ENCODE results near the gene PDE10A. TPM values are rescaled to one million over a fixed set of nuclear protein-coding genes. Genes with fewer than 3 reads are reported as not detected.

Gene PDE10A
- total and polyA plus RNA-seq, 9 of the 15 experiments (the other 6 are each of a cell fraction or from before 2014, with no cell fraction given), result 0.04 TPM; not detected in 8

DNA sequence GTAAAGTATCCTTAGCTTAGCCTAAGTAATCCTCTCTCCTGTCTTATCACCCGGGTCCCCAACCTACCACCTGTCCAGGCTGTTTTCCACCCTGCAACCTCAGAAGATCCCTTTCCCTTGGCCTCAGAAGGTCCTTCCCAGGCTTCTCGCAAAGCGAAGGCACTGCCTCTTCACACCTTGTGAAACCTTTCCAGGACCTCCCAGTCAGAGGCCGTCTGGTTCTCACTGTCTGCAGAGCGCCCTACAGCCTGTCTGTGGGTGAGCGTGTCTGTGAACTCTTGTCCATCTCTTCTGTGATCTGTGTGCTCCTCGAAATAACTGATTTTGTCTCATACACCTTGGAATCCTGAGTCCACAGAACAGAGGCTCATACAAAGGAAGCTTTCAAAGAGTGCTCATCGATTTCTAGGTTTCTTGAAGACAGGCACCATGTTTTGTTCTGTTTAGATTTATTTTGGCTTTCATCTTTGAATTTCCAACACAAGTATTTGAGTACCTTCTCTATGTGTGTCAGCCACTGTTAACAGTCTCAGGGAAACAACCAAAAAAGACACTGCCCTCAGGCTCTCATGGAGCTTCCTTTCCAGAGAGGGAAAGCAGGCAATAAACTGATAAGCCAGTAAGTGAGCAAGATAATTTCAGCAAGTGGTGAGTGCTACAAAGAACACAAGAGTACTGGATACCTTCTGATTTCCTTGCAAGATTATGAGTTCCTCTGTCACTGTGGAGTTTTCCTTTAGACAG, 6.3 kb downstream of the PDE10A start (continued):
- TF ChIP-seq, protein P1, sequence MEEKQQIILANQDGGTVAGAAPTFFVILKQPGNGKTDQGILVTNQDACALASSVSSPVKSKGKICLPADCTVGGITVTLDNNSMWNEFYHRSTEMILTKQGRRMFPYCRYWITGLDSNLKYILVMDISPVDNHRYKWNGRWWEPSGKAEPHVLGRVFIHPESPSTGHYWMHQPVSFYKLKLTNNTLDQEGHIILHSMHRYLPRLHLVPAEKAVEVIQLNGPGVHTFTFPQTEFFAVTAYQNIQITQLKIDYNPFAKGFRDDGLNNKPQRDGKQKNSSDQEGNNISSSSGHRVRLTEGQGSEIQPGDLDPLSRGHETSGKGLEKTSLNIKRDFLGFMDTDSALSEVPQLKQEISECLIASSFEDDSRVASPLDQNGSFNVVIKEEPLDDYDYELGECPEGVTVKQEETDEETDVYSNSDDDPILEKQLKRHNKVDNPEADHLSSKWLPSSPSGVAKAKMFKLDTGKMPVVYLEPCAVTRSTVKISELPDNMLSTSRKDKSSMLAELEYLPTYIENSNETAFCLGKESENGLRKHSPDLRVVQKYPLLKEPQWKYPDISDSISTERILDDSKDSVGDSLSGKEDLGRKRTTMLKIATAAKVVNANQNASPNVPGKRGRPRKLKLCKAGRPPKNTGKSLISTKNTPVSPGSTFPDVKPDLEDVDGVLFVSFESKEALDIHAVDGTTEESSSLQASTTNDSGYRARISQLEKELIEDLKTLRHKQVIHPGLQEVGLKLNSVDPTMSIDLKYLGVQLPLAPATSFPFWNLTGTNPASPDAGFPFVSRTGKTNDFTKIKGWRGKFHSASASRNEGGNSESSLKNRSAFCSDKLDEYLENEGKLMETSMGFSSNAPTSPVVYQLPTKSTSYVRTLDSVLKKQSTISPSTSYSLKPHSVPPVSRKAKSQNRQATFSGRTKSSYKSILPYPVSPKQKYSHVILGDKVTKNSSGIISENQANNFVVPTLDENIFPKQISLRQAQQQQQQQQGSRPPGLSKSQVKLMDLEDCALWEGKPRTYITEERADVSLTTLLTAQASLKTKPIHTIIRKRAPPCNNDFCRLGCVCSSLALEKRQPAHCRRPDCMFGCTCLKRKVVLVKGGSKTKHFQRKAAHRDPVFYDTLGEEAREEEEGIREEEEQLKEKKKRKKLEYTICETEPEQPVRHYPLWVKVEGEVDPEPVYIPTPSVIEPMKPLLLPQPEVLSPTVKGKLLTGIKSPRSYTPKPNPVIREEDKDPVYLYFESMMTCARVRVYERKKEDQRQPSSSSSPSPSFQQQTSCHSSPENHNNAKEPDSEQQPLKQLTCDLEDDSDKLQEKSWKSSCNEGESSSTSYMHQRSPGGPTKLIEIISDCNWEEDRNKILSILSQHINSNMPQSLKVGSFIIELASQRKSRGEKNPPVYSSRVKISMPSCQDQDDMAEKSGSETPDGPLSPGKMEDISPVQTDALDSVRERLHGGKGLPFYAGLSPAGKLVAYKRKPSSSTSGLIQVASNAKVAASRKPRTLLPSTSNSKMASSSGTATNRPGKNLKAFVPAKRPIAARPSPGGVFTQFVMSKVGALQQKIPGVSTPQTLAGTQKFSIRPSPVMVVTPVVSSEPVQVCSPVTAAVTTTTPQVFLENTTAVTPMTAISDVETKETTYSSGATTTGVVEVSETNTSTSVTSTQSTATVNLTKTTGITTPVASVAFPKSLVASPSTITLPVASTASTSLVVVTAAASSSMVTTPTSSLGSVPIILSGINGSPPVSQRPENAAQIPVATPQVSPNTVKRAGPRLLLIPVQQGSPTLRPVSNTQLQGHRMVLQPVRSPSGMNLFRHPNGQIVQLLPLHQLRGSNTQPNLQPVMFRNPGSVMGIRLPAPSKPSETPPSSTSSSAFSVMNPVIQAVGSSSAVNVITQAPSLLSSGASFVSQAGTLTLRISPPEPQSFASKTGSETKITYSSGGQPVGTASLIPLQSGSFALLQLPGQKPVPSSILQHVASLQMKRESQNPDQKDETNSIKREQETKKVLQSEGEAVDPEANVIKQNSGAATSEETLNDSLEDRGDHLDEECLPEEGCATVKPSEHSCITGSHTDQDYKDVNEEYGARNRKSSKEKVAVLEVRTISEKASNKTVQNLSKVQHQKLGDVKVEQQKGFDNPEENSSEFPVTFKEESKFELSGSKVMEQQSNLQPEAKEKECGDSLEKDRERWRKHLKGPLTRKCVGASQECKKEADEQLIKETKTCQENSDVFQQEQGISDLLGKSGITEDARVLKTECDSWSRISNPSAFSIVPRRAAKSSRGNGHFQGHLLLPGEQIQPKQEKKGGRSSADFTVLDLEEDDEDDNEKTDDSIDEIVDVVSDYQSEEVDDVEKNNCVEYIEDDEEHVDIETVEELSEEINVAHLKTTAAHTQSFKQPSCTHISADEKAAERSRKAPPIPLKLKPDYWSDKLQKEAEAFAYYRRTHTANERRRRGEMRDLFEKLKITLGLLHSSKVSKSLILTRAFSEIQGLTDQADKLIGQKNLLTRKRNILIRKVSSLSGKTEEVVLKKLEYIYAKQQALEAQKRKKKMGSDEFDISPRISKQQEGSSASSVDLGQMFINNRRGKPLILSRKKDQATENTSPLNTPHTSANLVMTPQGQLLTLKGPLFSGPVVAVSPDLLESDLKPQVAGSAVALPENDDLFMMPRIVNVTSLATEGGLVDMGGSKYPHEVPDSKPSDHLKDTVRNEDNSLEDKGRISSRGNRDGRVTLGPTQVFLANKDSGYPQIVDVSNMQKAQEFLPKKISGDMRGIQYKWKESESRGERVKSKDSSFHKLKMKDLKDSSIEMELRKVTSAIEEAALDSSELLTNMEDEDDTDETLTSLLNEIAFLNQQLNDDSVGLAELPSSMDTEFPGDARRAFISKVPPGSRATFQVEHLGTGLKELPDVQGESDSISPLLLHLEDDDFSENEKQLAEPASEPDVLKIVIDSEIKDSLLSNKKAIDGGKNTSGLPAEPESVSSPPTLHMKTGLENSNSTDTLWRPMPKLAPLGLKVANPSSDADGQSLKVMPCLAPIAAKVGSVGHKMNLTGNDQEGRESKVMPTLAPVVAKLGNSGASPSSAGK (IDR thresholded peaks at IDR 0.05), result no peak
- TF ChIP-seq CBX5 (IDR thresholded peaks at IDR 0.05; ENCODE audit: borderline replicate concordance, low read depth) (no peak), U2AF1 (optimal IDR thresholded peaks at IDR 0.05; ENCODE audit: low read depth, low read length) (no peak), SETDB1 (IDR thresholded peaks at IDR 0.05; ENCODE audit: low read length) (no peak), PTBP1 (IDR thresholded peaks at IDR 0.05; ENCODE audit: low read depth, low read length) (no peak), MBD2 (IDR thresholded peaks at IDR 0.05; ENCODE audit: borderline replicate concordance, low read depth) (no peak), SNAPC5 (CRISPR knock-in tag; IDR thresholded peaks at IDR 0.05) (no peak), RBM25 (IDR thresholded peaks at IDR 0.05; ENCODE audit: low read depth, low read length, severe bottlenecking) (no peak), NRF1 (conservative IDR thresholded peaks at IDR 0.05 in 1 of 2, IDR thresholded peaks at IDR 0.05 in 1 of 2) (no peak)
- TF ChIP-seq, protein P2, sequence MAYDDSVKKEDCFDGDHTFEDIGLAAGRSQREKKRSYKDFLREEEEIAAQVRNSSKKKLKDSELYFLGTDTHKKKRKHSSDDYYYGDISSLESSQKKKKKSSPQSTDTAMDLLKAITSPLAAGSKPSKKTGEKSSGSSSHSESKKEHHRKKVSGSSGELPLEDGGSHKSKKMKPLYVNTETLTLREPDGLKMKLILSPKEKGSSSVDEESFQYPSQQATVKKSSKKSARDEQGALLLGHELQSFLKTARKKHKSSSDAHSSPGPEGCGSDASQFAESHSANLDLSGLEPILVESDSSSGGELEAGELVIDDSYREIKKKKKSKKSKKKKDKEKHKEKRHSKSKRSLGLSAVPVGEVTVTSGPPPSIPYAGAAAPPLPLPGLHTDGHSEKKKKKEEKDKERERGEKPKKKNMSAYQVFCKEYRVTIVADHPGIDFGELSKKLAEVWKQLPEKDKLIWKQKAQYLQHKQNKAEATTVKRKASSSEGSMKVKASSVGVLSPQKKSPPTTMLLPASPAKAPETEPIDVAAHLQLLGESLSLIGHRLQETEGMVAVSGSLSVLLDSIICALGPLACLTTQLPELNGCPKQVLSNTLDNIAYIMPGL (CRISPR knock-in tag; IDR thresholded peaks at IDR 0.05), result no peak
